ENCODE measurements around the gene LRRC8D. TPM values are rescaled to one million over a fixed set of nuclear protein-coding genes. Genes with fewer than 3 reads are reported as not detected.
A peak's percentile ranks its signal among the peaks of the same experiment; 100 is the strongest.

LRRC8D gene
- total RNA-seq, 1 donor from 2014 or later: 4.4 TPM

GRCh38 chr1:89815611-89816010 lies 5.2 kb upstream of the LRRC8D start:
- DNase-seq (ENCODE audit: extremely low spot score in 2 of 2): no peak
- no peaks in the 10 kb centered on the region for H3K36me3 ChIP-seq
- no peak for TF ChIP-seq POLR2A (IDR thresholded peaks at IDR 0.05)
- TF ChIP-seq POLR2AphosphoS5 (IDR thresholded peaks at IDR 0.05; ENCODE audit: insufficient read depth in 1 of 2, low read depth in 1 of 2): no peak
- no peak for TF ChIP-seq CTCF (IDR thresholded peaks at IDR 0.05)
- H3K4me3 ChIP-seq: no peak overlapping the region
- no peaks in the 10 kb centered on the region for H3K9me3 ChIP-seq
- H3K27ac ChIP-seq: no peak overlapping the region
- intact Hi-C loops (cut with DNase I): no loop called here
- peaks cover 6% of the 10 kb centered on the region for H3K4me1 ChIP-seq
- H3K27me3 ChIP-seq: no peaks in the 10 kb centered on the region

- no peak for TF ChIP-seq POLR2A (IDR thresholded peaks at IDR 0.05)
- TF ChIP-seq CTCF (IDR thresholded peaks at IDR 0.05): no peak
- TF ChIP-seq POLR2AphosphoS5 (IDR thresholded peaks at IDR 0.05; ENCODE audit: insufficient read depth in 1 of 2, low read depth in 1 of 2): no peak
- H3K4me3 ChIP-seq: no peak overlapping the region
- H3K27me3 ChIP-seq: no peaks in the 10 kb centered on the region
- no peak for DNase-seq (ENCODE audit: extremely low spot score in 2 of 2)
- no peaks in the 10 kb centered on the region for H3K9me3 ChIP-seq
- peaks cover 7% of the 10 kb centered on the region for H3K4me1 ChIP-seq
- intact Hi-C loops (cut with DNase I): no loop called here
- H3K27ac ChIP-seq: no peak overlapping the region
- H3K36me3 ChIP-seq: no peaks in the 10 kb centered on the region
Observed at GRCh38 chr1:89816366-89816765, 4.5 kb upstream of the LRRC8D start.

- peak overlapping the region; percentile 42 for H3K27ac ChIP-seq
- peak overlapping the region; percentile 78 to 91 for H3K4me3 ChIP-seq
- peaks cover 16% of the 10 kb centered on the region for H3K4me1 ChIP-seq
- no peaks in the 10 kb centered on the region for H3K27me3 ChIP-seq
- TF ChIP-seq POLR2AphosphoS5 (IDR thresholded peaks at IDR 0.05; ENCODE audit: insufficient read depth in 1 of 2, low read depth in 1 of 2) (no peak), CTCF (IDR thresholded peaks at IDR 0.05) (no peak), POLR2A (IDR thresholded peaks at IDR 0.05) (no peak)
- H3K36me3 ChIP-seq: no peaks in the 10 kb centered on the region
- H3K9me3 ChIP-seq: no peaks in the 10 kb centered on the region
- intact Hi-C loops (cut with DNase I): no loop called here
- DNase-seq (ENCODE audit: extremely low spot score in 2 of 2): no peak
Observed at GRCh38 chr1:89821322-89822108, 683 bp downstream of the LRRC8D start.

DNA sequence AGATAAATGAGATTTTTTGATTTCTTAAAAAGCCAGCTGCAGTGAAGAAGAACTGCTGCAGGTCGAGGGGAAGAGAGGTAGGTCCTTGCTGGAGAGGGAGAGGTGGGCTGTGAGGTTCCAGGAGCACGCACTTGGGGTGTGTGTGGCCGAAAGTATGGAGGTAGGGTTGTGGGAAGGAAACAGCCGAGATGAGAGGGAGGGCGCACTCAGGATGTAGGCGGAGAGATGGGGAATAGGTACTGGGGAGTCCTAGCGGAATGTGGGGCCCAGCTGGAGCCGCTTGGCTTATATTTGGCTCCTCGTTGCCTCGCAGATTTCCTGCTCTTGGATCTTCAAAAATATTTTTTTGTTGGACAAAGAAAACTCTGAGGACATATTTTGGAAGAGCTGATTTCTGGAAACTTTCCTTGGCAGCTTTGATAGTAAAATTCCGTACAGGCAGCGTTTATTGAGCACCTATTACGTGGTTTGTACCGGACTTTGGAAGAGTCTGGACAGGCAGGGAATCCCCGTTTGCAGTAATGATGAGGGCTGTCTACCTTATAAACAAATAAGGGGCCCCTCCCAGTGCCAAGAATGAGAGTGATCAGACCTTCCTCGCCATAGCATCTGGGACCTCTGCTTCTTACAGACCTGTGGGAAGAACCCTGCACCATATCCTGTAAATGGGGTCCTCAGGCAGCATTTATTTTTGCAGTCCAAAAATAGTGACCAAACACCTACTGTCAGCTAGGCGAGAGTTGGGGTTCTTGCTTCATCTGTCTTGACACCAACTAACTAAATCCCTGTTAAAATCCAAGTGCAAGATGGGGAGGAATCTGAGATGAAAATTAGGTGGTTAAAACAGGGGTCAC lies 1.5 kb downstream of the LRRC8D start:
- Histone ChIP-seq H3K27ac (peak overlapping the region; percentile 42), H3K9me3 (no peaks in the 10 kb centered on the region), H3K4me3 (peak overlapping the region; percentile 78 to 91), H3K27me3 (no peaks in the 10 kb centered on the region), H3K36me3 (no peaks in the 10 kb centered on the region), H3K4me1 (peaks cover 16% of the 10 kb centered on the region)
- TF ChIP-seq POLR2A (IDR thresholded peaks at IDR 0.05): no peak
- TF ChIP-seq POLR2AphosphoS5 (IDR thresholded peaks at IDR 0.05; ENCODE audit: insufficient read depth in 1 of 2, low read depth in 1 of 2): no peak
- TF ChIP-seq CTCF (IDR thresholded peaks at IDR 0.05): no peak
- no peak for DNase-seq (ENCODE audit: extremely low spot score in 2 of 2)
- intact Hi-C loops (cut with DNase I): no loop called here
